Liver (tissue), 3 donors: ENCODE measurements around the gene ALDH3B2.

Experiments
- ATF3 ChIP-seq: IDR thresholded peaks from 2 replicates; pipeline ENCODE4 v1.6.1; 2016; ENCODE audit warnings: antibody characterized with exemption
- CTCF ChIP-seq: fragments of 150-350 bp; IDR thresholded peaks from 2 replicates; pipeline ENCODE4 v1.5.1; 2017; ENCODE audit warnings: improper control_type of control experiment, low read depth, low read length; ENCODE audit not compliant: missing input control
- GABPA ChIP-seq, 2 donors: IDR thresholded peaks in 1 of 2; conservative IDR thresholded peaks in 1 of 2; 2 replicates each; pipeline ENCODE4 v1.6.1; 2016; ENCODE audit warnings: antibody characterized with exemption in 2 of 2, mild to moderate bottlenecking in 1 of 2, moderate library complexity in 1 of 2
- NR2F2 ChIP-seq: IDR thresholded peaks from 2 replicates; pipeline ENCODE4 v1.6.1; 2016; ENCODE audit warnings: antibody characterized with exemption
- RAD21 ChIP-seq, 2 donors: IDR thresholded peaks; 2 replicates each; pipeline ENCODE4 v1.6.1; 2016; ENCODE audit warnings: antibody characterized with exemption in 2 of 2, mild to moderate bottlenecking in 2 of 2
- REST ChIP-seq: IDR thresholded peaks from 2 replicates; pipeline ENCODE4 v1.6.1; 2016; ENCODE audit warnings: antibody characterized with exemption, mild to moderate bottlenecking
- RXRA ChIP-seq, 2 donors: IDR thresholded peaks; 2 replicates each; pipeline ENCODE4 v1.6.1; 2017 to 2018; ENCODE audit warnings: antibody characterized with exemption in 2 of 2, mild to moderate bottlenecking in 1 of 2
- SP1 ChIP-seq: IDR thresholded peaks from 2 replicates; pipeline ENCODE4 v1.6.1; 2018; ENCODE audit warnings: antibody characterized with exemption, mild to moderate bottlenecking
- TAF1 ChIP-seq: conservative IDR thresholded peaks from 2 replicates; pipeline ENCODE4 v1.6.1; 2016; ENCODE audit warnings: antibody characterized with exemption, mild to moderate bottlenecking
- donor health status: healthy.
- donor health status: healthy.

GRCh38 chr11:67632982-67633755 is 41.3 kb downstream of the ALDH3B2 start:
- no peak for TF ChIP-seq NR2F2
- TF ChIP-seq CTCF: no peak
- TF ChIP-seq REST: no peak
- no peak for TF ChIP-seq ATF3
- no peak for TF ChIP-seq GABPA (IDR thresholded peaks at IDR 0.05 in 1 of 2, conservative IDR thresholded peaks at IDR 0.05 in 1 of 2)
- no peak for TF ChIP-seq RAD21 (IDR thresholded peaks at IDR 0.05)
- TF ChIP-seq SP1: no peak
- TF ChIP-seq RXRA (IDR thresholded peaks at IDR 0.05): no peak
- TF ChIP-seq TAF1: no peak
